Stimulated activated CD8-positive, alpha-beta memory T cell treated with anti-CD3 and anti-CD28 coated beads, Interleukin-15, amount 100 ng/mL, for 48 hours (primary cell): ENCODE results near the gene SEC24B.
A peak's percentile ranks its signal among the peaks of the same experiment; 100 is the strongest.
"Not testable (repeated sequence)": the region's sequence is repeated elsewhere in the genome, so short reads cannot be mapped to it uniquely, and the experiment has no call there.

Experiments used
- DNase-seq, 2 donors: peaks; one replicate each; pipeline ENCODE4 v3.0.0-alpha.2; 2020; ENCODE audit warnings: low read depth in 2 of 2

Gene SEC24B

DNA sequence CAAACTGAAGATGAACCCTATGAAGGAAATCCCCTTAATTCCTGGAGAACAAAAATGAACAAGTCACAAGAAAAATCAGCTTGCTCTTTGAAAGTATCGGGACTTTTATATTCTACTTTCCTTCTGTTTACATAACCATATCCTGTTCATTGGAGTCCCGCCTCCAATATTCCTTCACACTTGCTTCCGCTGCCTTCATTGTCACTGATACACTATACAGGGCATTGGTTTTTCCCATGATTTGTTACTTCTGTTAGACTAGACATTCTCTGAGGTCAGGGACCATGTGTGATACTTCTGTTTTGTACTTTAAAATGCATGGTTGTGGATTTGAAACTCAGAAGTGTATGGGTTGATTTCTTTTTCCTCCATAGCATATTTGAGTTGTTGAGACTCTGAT is 145.2 kb downstream of the SEC24B start:
- DNase-seq = no peak

DNA sequence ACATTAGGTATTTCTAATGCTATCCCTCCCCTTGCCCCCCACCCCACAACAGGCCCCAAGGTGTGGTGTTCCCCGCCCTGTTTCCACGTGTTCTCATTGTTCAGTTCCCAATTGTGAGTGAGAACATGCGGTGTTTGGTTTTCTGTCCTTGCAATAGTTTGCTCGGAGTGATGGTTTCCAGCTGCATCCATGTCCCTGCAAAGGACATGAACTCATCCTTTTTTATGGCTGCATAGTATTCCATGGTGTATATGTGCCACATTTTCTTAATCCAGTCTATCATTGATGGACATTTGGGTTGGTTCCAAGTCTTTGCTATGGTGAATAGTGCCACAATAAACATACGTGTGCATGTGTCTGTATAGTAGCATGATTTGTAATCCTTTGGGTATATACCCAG is 146.4 kb downstream of the SEC24B start:
- DNase-seq = not testable (repeated sequence)

DNA sequence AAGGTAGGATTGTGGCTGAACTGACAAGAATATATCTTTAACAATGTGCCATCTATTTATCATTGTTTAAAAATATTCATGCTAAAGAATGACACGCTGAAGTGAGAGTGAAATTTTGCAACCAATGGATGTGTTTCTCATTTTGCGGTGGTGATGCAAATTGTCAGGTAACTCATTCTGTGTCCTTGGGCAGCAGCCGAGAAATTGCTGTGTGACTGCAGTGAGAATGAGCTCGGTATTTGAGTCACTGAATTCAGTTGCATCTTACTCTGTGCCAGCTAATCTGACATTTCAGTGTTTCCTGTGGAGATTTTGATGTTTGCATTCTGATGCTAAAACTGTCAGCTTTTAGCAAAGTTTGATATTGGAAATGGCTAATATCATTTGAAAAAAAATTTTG is 154.6 kb downstream of the SEC24B start:
- DNase-seq = peak; percentile 48 to 52

DNA sequence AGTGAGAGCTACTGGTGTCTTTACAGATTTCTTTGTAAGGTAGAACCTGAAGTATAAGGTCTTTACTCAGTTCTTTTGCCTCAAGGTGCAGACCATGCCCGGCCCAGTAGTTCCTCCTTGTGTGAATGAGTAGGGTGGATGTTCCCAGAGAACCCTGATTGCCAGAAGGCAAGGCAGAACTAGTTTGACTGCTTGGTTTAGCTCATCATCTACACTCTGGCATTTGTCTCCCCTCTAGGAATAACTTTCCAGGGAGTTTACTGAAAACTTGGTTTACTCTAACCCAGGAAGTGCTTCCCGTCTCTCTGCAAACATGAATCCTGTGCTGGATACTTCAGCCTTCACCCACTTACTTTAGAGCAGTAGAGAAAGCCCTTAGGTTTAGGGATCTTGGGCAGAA is 155.5 kb downstream of the SEC24B start:
- no peak for DNase-seq

DNA sequence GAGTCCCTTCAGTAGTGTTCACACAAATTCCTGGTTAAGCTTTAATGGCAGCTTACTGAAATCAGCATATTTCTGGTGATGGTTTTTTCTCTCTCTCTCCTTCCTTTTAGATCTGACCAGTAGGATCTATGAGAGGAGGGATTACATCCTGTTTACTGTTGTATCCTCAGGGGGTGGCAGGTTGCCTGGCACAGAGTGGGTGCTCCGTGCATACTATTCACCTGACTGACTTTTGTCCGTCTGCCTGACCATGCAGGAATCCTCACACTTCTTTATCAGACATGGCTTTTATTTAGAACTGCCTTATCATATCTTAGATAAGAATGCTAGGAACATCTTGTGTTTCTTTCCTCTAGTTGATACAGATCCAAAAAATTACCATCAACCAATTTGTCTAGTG is 156.0 kb downstream of the SEC24B start:
- DNase-seq = no peak
